ENCODE results near the gene ZNF155.

Gene ZNF155

GRCh38 chr19:44003461-44004009 is 19.5 kb downstream of the ZNF155 start:
- peak; percentile 5 for DNase-seq (ENCODE audit: low spot score)

- DNase-seq (ENCODE audit: low spot score), result no peak
These were observed 22.0 kb downstream of the ZNF155 start for GRCh38 chr19:44005973-44006372.

GRCh38 chr19:44007473-44007872 is 23.5 kb downstream of the ZNF155 start:
- DNase-seq (ENCODE audit: low spot score), result no peak

- no peak for DNase-seq (ENCODE audit: low spot score)
These were observed 26.5 kb downstream of the ZNF155 start for GRCh38 chr19:44010468-44010867.

- DNase-seq (ENCODE audit: low spot score), result no peak
These were observed 35.5 kb downstream of the ZNF155 start for GRCh38 chr19:44019498-44019897.

GRCh38 chr19:44021221-44021620 is 37.2 kb downstream of the ZNF155 start:
- DNase-seq (ENCODE audit: low spot score), result no peak

GRCh38 chr19:44024900-44025216 is 40.9 kb downstream of the ZNF155 start:
- no peak for DNase-seq (ENCODE audit: low spot score)

GRCh38 chr19:44025217-44025936 is 41.4 kb downstream of the ZNF155 start, which contains the start of gene ZNF222:
Gene ZNF222, plus strand, starts transcription at chr19:44025379. Its CDS starts 58 bp downstream, at chr19:44025437.
- peak; percentile 82 for DNase-seq (ENCODE audit: low spot score)

GRCh38 chr19:44026622-44027021 is 42.6 kb downstream of the ZNF155 start:
- no peak for DNase-seq (ENCODE audit: low spot score)

GRCh38 chr19:44032001-44032610 is 48.1 kb downstream of the ZNF155 start:
- DNase-seq (ENCODE audit: low spot score), result no peak

- no peak for DNase-seq (ENCODE audit: low spot score)
These were observed 58.2 kb downstream of the ZNF155 start for GRCh38 chr19:44042147-44042546.
